Body of pancreas (tissue), 4 donors: ENCODE measurements around the gene GLTP. TPM values are rescaled to one million over a fixed set of nuclear protein-coding genes. Genes with fewer than 3 reads are reported as not detected.
A peak's percentile ranks its signal among the peaks of the same experiment; 100 is the strongest.

Source experiments
- ATAC-seq: fragments of 150-250 bp; one replicate; pipeline ENCODE4 v1.9.1; 2016
- DNase-seq, 4 donors: peaks; one replicate each; pipeline ENCODE4 v3.0.0-alpha.2; 2019
- H3K27ac ChIP-seq, 4 donors: fragments of 200-600 bp; sonication (generic); 1 replicate in 3 of 4; 2 replicates in 1 of 4; pipeline versions ENCODE4 v1.5.1 to v1.6.1; 2016 to 2019; ENCODE audit warnings: mild to moderate bottlenecking in 1 of 4, mixed read lengths in 1 of 4, moderate library complexity in 1 of 4
- H3K27me3 ChIP-seq, 2 donors: fragments of 200-600 bp; sonication (generic); one replicate each; pipeline ENCODE4 v1.6.0; 2016; ENCODE audit warnings: mild to moderate bottlenecking in 1 of 2
- H3K36me3 ChIP-seq, 2 donors: fragments of 200-600 bp; sonication (generic); replicated peaks in 1 of 2; 2 replicates each; pipeline ENCODE4 v1.5.1; 2016; ENCODE audit warnings: low read depth in 2 of 2; ENCODE audit not compliant: insufficient read depth in 1 of 2
- H3K4me1 ChIP-seq: fragments of 200-600 bp; sonication (generic); one replicate; pipeline ENCODE4 v1.6.0; 2016
- H3K4me3 ChIP-seq, 2 donors: fragments of 200-600 bp; sonication (generic); 1 replicate in 1 of 2; 2 replicates in 1 of 2; pipeline ENCODE4 v1.5.1; 2016 to 2019
- H3K9me3 ChIP-seq, 3 donors: fragments of 200-600 bp; sonication (generic); 1 replicate in 2 of 3; 2 replicates in 1 of 3; pipeline ENCODE4 v1.5.1; 2016
- CTCF ChIP-seq, 7 experiments: fragments of 450-650 bp in 4 of 7; fragments of 200-600 bp in 3 of 7; sonication (generic) in 3 of 7; IDR thresholded peaks; one replicate each; pipeline ENCODE4 v1.5.1; 2016 to 2019; ENCODE audit warnings: antibody characterized with exemption in 7 of 7
- POLR2A ChIP-seq, 3 donors: fragments of 450-650 bp; IDR thresholded peaks; one replicate each; pipeline ENCODE4 v1.6.1; 2016; ENCODE audit warnings: antibody characterized with exemption in 3 of 3, mild to moderate bottlenecking in 2 of 3
- WGBS, 2 donors: methylation state at CpG; one replicate each; pipeline ENCODE4 v1.1.5; 2017; 5-methylcytosine and 5-hydroxymethylcytosine counted together
- intact Hi-C: fragments of 100-400 bp; cut with DNase I; formaldehyde crosslinking; loops from one replicate; pipeline ENCODE4 v1.15.1; 2023
- total RNA-seq, 2 donors: library from RNA; depleted of rRNA; stranded (reverse); fragments of >200 nt; gene quantifications; one replicate each; pipeline ENCODE4 v1.1.0, GENCODE V29; 2016

Gene GLTP
- total RNA-seq, 2 donors from 2014 or later = 21.1 to 27.8 TPM

- Histone ChIP-seq H3K36me3 (no peaks in the 10 kb centered on the region), H3K4me1 (peaks cover 28% of the 10 kb centered on the region), H3K27ac (peak overlapping the region in 2 of 4 donors; percentile 40 to 55), H3K4me3 (peak overlapping the region in 1 of 2 donors; percentile 42), H3K27me3 (no peaks in the 10 kb centered on the region), H3K9me3 (no peaks in the 10 kb centered on the region)
- TF ChIP-seq POLR2A (IDR thresholded peaks at IDR 0.05) (no peak), CTCF (IDR thresholded peaks at IDR 0.05) (no peak)
- WGBS, 2 donors = 13 to 16% methylated on average over 9 of the region's 9 CpGs
- ATAC-seq (peak; percentile 8), DNase-seq (no peak)
- intact Hi-C loops = no loop called here
These were observed 597 bp upstream of the GLTP start for GRCh38 chr12:109880938-109881337.

DNA sequence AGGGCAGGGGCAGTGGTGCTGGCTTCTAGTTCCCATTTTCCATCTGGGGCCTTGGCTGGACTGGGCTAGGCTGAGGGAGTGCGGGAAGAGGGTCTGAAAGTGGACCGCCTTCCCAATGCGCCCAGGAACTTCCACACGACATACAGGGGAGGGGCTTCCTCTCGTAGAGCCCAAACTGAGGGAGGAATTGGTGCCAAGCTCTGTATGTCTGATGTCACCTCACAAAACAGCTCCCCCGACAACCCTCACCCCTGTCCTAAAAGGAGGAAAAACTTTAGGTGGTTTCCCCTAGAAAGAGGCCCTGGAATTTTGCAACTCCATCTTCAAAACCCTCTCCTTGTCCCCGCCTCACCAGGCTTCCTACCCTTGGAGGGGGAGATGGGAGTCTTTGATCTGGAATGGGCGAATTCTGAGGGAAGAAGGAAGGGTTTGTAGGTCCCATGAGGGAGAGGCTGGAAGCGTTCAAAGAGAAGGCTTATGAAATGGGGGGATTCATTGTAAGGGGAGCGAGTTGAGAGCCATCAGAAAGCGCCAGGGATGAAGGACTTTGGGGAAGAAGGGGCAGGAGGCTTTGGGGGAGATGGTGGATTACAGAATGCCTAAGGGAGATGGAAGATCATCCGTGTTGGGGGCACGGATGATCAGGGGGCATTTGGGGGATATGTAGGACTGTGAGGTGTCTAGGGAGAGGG lies 844 bp downstream of the GLTP start:
- intact Hi-C loops = no loop called here
- Histone ChIP-seq H3K27ac (peak overlapping the region; percentile 34 to 76 (median 55)), H3K27me3 (no peaks in the 10 kb centered on the region), H3K4me1 (peaks cover 38% of the 10 kb centered on the region), H3K36me3 (no peaks in the 10 kb centered on the region), H3K9me3 (no peaks in the 10 kb centered on the region), H3K4me3 (peak overlapping the region; percentile 52 to 60)
- 7 to 9% methylated on average over 10 to 13 of the region's 13 CpGs for WGBS, 2 donors
- no peak for TF ChIP-seq POLR2A (IDR thresholded peaks at IDR 0.05)
- peak in 1 of 7 experiments; percentile 1 for TF ChIP-seq CTCF (IDR thresholded peaks at IDR 0.05)
- DNase-seq (peak in 3 of 4 donors; percentile 22 to 26 (median 24)), ATAC-seq (no peak)

DNA sequence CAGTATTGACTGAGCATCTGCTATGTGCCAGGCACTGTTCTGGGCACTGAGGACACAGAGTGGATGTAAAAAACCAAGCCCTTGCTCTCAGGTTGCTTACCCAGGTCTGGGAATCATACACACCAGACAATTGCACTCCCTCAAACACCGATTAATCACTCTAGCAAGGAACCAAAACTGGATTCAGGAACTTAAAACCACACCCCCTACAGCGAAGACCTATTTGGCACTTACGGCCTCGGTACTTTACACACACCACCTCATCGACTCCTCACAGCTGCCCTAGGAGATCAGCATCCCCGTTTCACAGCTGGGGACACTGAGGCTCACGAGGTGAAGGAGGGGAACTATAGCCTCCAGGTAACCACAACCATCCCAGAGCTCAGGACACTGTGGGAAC lies 1.6 kb downstream of the GLTP start:
- peaks cover 38% of the 10 kb centered on the region for H3K4me1 ChIP-seq
- 54 to 56% methylated on average over 7 of the region's 7 CpGs for WGBS, 2 donors

DNA sequence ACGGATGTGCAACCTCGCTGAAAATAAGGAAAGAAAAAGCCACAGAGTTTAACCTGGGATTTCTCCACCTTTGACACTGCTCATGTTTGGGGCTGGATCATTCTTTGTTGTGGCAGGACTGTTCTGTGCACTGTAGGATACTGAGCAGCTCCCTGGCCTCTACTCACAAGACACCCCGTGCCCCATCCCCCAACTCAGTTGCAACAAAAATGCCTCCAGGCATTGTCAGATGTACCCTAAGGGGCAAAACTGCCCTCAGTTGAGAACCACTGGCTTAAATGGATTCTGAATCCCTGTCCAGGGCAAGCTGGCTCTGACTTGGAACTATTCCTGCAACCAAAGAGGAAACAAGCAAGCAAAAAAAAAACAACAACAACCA lies 2.1 kb downstream of the GLTP start:
- no peak for ATAC-seq
- H3K4me1 ChIP-seq = peaks cover 38% of the 10 kb centered on the region
- TF ChIP-seq POLR2A (IDR thresholded peaks at IDR 0.05) (no peak), CTCF (IDR thresholded peaks at IDR 0.05) (no peak)
- H3K9me3 ChIP-seq = no peaks in the 10 kb centered on the region
- WGBS, 2 donors = 88 to 91% methylated on average over 3 of the region's 3 CpGs
- H3K36me3 ChIP-seq = no peaks in the 10 kb centered on the region
- no peak overlapping the region for H3K4me3 ChIP-seq
- H3K27me3 ChIP-seq = no peaks in the 10 kb centered on the region
- intact Hi-C loops = no loop called here
- DNase-seq = no peak
- no peak overlapping the region for H3K27ac ChIP-seq

More for the DNA sequence above, 1.6 kb downstream of the GLTP start:
- Histone ChIP-seq H3K36me3 (no peaks in the 10 kb centered on the region), H3K27ac (no peak overlapping the region), H3K27me3 (no peaks in the 10 kb centered on the region), H3K9me3 (no peaks in the 10 kb centered on the region), H3K4me3 (no peak overlapping the region)
- DNase-seq = no peak
- intact Hi-C loops = no loop called here
- no peak for TF ChIP-seq POLR2A (IDR thresholded peaks at IDR 0.05)
- TF ChIP-seq CTCF (IDR thresholded peaks at IDR 0.05) = no peak
- ATAC-seq = no peak
